Subcutaneous adipose tissue (tissue), 4 donors: ENCODE results near the gene TTC8. TPM values are rescaled to one million over a fixed set of nuclear protein-coding genes. Genes with fewer than 3 reads are reported as not detected.

Source experiments
- total RNA-seq, 4 donors: library from RNA; depleted of rRNA; stranded (reverse); fragments of >200 nt; gene quantifications; one replicate each; pipeline ENCODE4 v1.1.0, GENCODE V29; 2016
- TF ChIP-seq, protein P1 (sequence below): fragments of 450-650 bp; IDR thresholded peaks from one replicate; pipeline ENCODE4 v1.5.1; 2016; ENCODE audit warnings: low read depth, mild to moderate bottlenecking, control low read depth, antibody characterized with exemption, moderate library complexity

TTC8 gene
- 10 to 100 TPM; 17.4 to 38.9 (median 22.8) TPM for total RNA-seq

DNA sequence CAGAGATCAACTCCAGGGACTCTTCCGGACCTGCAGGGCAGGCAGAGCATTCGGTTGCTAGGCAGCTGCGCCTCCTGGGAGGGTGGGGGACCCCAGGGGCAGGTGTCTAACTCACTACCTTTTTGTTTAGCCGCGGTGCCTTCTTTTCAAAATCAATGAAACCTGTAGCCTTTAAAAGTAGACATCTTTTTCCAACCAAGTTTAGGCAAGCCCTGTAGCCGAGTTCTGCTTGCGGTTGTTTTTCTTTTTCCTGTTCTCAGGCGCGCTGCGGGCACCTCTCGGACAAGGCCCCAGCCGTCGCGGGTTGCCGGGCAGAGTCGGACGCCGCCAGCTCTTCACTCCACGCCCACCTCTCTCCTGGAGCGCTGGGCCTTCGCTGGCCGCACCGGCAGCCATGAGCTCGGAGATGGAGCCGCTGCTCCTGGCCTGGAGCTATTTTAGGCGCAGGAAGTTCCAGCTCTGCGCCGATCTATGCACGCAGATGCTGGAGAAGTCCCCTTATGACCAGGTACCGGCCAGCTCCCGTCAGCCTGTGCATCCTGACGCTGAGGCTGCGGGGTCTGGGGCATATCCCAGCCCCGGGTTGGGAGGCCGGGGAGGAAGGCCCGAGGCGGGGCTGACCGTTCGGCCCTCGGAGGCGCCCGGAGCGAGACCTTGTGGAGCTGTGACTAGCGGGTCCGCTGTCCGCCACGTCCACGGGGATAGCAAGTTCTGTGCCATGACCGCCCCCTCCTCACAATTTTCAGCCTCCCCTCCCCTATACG is at the start of gene TTC8:
TSS of gene TTC8 (plus strand) at position 338 of the 764 bp plus-strand sequence. CDS start at position 395, 57 bp downstream.
- TF ChIP-seq, protein P1, sequence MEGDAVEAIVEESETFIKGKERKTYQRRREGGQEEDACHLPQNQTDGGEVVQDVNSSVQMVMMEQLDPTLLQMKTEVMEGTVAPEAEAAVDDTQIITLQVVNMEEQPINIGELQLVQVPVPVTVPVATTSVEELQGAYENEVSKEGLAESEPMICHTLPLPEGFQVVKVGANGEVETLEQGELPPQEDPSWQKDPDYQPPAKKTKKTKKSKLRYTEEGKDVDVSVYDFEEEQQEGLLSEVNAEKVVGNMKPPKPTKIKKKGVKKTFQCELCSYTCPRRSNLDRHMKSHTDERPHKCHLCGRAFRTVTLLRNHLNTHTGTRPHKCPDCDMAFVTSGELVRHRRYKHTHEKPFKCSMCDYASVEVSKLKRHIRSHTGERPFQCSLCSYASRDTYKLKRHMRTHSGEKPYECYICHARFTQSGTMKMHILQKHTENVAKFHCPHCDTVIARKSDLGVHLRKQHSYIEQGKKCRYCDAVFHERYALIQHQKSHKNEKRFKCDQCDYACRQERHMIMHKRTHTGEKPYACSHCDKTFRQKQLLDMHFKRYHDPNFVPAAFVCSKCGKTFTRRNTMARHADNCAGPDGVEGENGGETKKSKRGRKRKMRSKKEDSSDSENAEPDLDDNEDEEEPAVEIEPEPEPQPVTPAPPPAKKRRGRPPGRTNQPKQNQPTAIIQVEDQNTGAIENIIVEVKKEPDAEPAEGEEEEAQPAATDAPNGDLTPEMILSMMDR = no peak

DNA sequence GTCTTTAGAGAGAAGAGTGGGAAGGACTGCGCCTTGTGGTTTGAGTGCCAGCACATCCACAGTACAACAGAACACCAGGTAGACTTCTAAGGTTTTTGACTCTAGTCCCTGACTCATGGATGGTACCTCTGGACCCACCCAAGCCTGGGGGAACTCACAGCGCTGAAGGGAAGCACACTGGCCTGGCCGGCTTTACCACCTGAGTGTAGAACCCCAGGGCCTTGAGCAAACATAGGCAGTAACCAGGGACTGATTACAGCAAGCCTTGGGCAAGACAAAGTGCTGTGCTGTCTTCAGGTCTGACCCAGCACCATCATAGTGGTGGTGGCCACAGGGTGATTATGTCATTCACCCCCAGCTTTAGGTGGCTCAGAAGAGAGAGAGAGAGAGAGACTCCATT is 48.9 kb upstream of the TTC8 start:
- TF ChIP-seq, protein P1 = no peak

DNA sequence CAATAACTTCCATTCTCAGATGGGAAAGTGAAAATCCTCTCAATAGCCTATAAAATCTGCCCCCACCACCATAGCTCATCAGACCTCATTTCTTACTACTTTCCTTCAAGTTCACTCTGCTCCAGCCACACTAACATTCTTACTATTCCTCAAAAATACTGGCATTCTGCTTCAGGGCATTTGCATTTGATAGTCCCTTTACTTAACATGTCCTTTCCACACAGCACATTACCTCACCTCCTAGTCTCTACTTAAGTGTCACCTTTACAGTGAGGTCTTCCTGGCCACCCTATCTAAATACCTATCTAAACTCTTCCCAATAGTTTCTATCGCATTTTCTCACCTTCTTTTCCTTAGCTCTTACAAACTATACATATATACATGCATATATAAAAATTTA is 38.5 kb upstream of the TTC8 start:
- TF ChIP-seq, protein P1 = no peak

DNA sequence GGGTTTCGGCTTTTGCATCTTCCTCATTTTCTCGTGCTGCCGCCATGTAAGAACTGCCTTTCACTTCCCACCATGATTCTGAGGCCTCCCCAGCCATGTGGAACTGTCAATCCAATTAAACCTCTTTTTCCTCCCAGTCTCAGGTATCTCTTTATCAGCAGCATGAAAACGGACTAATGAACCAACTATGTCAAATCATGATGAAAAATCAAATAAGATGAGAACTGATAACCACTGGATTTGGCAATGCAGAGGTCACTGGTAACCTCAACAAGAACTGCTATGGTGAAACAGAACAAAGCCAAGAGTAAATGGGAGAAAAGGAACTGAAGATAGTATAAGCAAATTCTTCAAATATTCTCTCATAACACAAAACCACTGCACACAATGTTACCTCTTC is 37.7 kb upstream of the TTC8 start:
- TF ChIP-seq, protein P1 = no peak

DNA sequence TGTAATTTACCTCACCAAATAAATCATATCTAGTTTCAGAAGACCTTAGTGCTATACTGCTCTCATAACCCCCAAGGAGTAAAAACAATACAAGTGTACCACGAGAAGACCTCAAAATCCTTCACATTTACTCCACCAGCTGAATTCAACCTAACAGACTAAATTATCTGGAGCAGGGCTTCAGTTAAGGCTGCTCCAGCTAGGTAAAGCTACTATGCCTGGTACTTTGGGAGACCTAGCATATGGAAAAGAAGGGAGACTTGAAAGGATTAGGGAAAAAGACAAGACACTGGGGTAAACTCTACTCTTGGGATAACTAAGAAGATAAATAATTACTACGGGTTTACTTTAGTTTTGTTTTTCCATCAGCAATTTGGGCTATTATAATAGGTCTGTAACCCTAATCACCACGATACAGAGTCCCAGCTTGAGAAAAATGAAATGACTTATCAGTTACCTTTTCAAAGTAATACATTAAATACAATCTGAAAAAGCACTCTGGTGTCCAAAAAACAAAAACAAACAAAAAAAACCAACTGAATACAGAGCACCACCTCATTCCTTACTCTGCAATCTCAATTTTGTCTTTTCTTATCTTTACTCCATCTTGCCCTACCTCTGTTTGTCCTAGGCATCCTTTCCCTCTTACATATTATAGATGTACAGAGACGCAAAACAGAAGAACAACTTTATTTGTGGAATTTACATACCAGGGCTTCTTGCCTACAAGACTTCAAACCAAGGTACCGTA is 33.8 kb upstream of the TTC8 start:
- TF ChIP-seq, protein P1 = no peak

DNA sequence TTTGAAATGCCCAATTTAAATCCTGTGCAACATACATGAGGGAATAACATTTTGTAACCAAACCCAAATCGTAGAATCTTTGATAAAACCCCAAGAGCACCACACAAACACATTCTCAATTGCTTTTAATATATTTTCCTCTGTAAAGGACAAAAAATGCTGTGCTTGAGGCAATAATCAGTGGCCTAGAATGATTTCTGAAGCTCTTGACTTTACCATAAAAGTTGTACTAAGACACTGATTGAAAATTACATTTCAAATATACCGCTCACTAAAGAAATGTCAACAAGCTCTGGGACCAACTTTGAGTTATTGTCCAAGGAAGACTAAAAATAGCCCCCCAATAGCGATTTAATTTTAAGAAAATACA is 33.2 kb upstream of the TTC8 start:
- TF ChIP-seq, protein P1 = no peak
